ENCODE data around the gene SAMD15. TPM values are rescaled to one million over a fixed set of nuclear protein-coding genes. Genes with fewer than 3 reads are reported as not detected.

The SAMD15 gene
- total RNA-seq, 1 donor from 2014 or later = 2.0 TPM

GRCh38 chr14:77346495-77346894, 30.7 kb upstream of the SAMD15 start:
- no peak for TF ChIP-seq CTCF (IDR thresholded peaks at IDR 0.05; ENCODE audit: unreplicated experiment)
- H3K27me3 Mint-ChIP-seq (ENCODE audit: low read depth) = no peaks in the 10 kb centered on the region
- no peak overlapping the region for H3K27ac Mint-ChIP-seq
- DNase-seq (ENCODE audit: low spot score in 2 of 2, unreplicated experiment in 2 of 2) = no peak
- H3K4me1 Mint-ChIP-seq = peaks cover 18% of the 10 kb centered on the region
- H3K36me3 Mint-ChIP-seq = peaks cover 38% of the 10 kb centered on the region
- H3K4me3 Mint-ChIP-seq = no peak overlapping the region
- peaks cover 3% of the 10 kb centered on the region for H3K9me3 Mint-ChIP-seq

- Mint-ChIP-seq H3K36me3 (peaks cover 30% of the 10 kb centered on the region), H3K4me1 (peaks cover 17% of the 10 kb centered on the region), H3K27me3 (ENCODE audit: low read depth) (no peaks in the 10 kb centered on the region), H3K9me3 (peaks cover 3% of the 10 kb centered on the region), H3K27ac (peak overlapping the region; percentile 79), H3K4me3 (no peak overlapping the region)
- no peak for TF ChIP-seq CTCF (IDR thresholded peaks at IDR 0.05; ENCODE audit: unreplicated experiment)
- DNase-seq (ENCODE audit: low spot score in 2 of 2, unreplicated experiment in 2 of 2) = no peak
These were observed 29.4 kb upstream of the SAMD15 start for GRCh38 chr14:77347751-77348150.

DNA sequence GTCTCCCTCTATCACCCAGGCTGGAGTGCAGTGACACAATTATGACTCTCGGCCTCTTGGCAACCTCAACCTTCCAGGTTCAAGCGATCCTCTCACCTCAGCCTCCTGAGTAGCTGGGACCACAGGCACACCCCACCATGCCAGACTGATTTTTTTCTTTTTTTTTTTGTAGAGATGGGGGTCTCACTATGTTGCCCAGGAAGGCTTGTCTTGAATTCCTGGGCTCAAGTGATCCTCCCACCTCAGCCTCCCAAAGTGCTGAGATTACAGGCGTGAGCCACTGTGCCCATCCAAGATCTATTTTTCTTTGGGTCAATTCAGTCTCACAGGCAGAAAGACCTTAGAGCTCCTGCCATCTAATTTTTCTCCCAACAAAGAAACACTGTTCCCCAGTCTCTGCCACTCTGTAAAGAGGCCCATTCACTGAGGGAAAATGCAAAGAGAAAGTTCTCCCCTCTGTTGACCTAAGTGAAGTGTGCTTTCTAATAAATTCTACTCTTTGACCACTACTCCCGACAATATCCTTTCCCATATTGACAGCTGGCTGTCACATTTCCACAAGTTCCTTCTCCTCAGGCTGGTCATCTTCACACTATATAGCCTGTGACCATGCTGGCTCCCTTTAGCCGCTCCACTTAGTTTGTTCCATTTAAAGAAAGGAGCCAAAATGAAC, 23.6 kb upstream of the SAMD15 start:
- no peak overlapping the region for H3K27ac Mint-ChIP-seq
- DNase-seq (ENCODE audit: low spot score in 2 of 2, unreplicated experiment in 2 of 2) = no peak
- no peaks in the 10 kb centered on the region for H3K27me3 Mint-ChIP-seq (ENCODE audit: low read depth)
- peaks cover 14% of the 10 kb centered on the region for H3K36me3 Mint-ChIP-seq
- no peaks in the 10 kb centered on the region for H3K9me3 Mint-ChIP-seq
- H3K4me1 Mint-ChIP-seq = no peaks in the 10 kb centered on the region
- H3K4me3 Mint-ChIP-seq = no peak overlapping the region
- TF ChIP-seq CTCF (IDR thresholded peaks at IDR 0.05; ENCODE audit: unreplicated experiment) = no peak

GRCh38 chr14:77355811-77356210, 21.4 kb upstream of the SAMD15 start:
- no peak overlapping the region for H3K4me3 Mint-ChIP-seq

DNA sequence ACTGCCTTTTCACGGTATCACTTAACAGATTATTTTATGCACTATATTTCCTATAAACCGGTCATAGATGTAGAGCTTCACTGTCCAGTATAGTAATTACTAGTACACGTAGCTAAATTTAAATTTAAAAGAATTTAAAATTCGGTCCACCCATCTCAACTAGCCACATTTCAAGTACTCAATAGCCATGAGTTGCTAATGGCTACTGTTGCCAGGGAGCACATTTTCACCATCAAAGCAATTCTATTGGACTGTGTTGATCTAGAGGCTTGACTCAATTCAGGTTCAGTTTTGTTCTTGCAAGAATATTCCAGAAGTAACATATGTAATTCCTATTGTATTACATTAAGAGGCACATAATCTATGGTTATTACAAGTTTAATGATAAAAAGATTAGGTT, 20.3 kb upstream of the SAMD15 start:
- no peak overlapping the region for H3K27ac Mint-ChIP-seq
- no peak for DNase-seq (ENCODE audit: low spot score in 2 of 2, unreplicated experiment in 2 of 2)
- no peaks in the 10 kb centered on the region for H3K36me3 Mint-ChIP-seq
- peaks cover 7% of the 10 kb centered on the region for H3K9me3 Mint-ChIP-seq
- H3K4me3 Mint-ChIP-seq = no peak overlapping the region
- no peaks in the 10 kb centered on the region for H3K27me3 Mint-ChIP-seq (ENCODE audit: low read depth)
- no peak for TF ChIP-seq CTCF (IDR thresholded peaks at IDR 0.05; ENCODE audit: unreplicated experiment)
- no peaks in the 10 kb centered on the region for H3K4me1 Mint-ChIP-seq

More at GRCh38 chr14:77355811-77356210, 21.4 kb upstream of the SAMD15 start:
- H3K9me3 Mint-ChIP-seq = no peaks in the 10 kb centered on the region
- TF ChIP-seq CTCF (IDR thresholded peaks at IDR 0.05; ENCODE audit: unreplicated experiment) = no peak
- no peaks in the 10 kb centered on the region for H3K36me3 Mint-ChIP-seq
- H3K27me3 Mint-ChIP-seq (ENCODE audit: low read depth) = no peaks in the 10 kb centered on the region
- DNase-seq (ENCODE audit: low spot score in 2 of 2, unreplicated experiment in 2 of 2) = no peak
- no peak overlapping the region for H3K27ac Mint-ChIP-seq
- no peaks in the 10 kb centered on the region for H3K4me1 Mint-ChIP-seq

Measured in mesothelial cell of epicardium (in vitro differentiated cells).